K562 treated with DMSO at 1 percent for 24 hours (cell line): ENCODE results near the gene LCN2. TPM values are rescaled to one million over a fixed set of nuclear protein-coding genes. Genes with fewer than 3 reads are reported as not detected.

ENCODE experiments used
- total RNA-seq: library from RNA; unstranded; fragments of 300-600 nt; gene quantifications from 2 replicates; pipeline ENCODE4 v1.2.3, GENCODE V29; 2022; ENCODE audit warnings: low read depth; ENCODE audit not compliant: insufficient read depth

Gene LCN2
- not detected in 2 replicates for total RNA-seq

DNA sequence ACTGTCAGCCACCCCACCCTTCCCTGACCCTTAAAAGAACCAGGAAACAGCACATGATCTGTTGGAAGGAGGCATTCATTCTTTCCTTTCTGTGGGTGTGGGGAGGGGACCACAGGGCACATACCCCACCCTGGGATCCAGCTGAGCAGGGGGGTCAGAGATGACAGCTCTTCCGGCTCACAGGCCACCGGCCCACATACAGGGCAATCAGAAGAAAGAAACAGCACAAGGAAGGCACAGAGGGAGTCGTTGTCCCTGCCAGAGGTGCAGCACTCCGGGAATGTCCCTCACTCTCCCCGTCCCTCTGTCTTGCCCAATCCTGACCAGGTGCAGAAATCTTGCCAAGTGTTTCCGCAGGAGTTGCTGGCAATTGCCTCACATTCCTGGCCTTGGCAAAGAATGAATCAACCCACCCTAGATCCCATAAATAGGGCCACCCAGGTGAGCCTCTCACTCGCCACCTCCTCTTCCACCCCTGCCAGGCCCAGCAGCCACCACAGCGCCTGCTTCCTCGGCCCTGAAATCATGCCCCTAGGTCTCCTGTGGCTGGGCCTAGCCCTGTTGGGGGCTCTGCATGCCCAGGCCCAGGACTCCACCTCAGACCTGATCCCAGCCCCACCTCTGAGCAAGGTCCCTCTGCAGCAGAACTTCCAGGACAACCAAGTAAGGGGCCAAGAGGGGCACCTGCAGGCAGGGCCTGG lies at the start of gene LCN2:
Gene LCN2 (plus strand): TSS at position 453 of the 701 bp plus-strand sequence. CDS start 73 bp downstream, at position 526.

DNA sequence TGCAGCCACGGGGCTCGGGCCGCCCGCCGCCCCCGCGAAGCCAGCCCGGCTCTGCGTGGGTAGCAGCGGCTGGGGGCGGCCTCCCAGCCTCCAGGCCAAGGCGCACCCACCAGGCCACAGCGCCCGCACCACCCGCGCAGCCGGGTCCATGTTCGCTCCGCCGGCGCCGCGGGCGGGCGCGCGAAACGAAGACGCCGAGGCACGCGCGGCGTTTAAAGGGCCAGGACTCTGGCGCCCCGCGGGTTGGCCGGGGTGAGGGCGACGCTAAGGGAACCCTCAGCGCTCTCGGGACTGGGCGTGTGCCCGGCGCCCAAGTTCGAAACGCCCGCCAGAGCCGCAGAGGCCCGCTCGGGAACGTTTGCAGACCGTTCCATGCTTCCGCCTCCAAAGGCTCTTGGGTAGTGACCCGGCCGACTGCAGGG lies 21.7 kb upstream of the LCN2 start, which contains the start of gene PTGES2:
Gene PTGES2 (minus strand): TSS at position 162 of the 422 bp plus-strand sequence. CDS start 12 bp downstream, at position 150.

DNA sequence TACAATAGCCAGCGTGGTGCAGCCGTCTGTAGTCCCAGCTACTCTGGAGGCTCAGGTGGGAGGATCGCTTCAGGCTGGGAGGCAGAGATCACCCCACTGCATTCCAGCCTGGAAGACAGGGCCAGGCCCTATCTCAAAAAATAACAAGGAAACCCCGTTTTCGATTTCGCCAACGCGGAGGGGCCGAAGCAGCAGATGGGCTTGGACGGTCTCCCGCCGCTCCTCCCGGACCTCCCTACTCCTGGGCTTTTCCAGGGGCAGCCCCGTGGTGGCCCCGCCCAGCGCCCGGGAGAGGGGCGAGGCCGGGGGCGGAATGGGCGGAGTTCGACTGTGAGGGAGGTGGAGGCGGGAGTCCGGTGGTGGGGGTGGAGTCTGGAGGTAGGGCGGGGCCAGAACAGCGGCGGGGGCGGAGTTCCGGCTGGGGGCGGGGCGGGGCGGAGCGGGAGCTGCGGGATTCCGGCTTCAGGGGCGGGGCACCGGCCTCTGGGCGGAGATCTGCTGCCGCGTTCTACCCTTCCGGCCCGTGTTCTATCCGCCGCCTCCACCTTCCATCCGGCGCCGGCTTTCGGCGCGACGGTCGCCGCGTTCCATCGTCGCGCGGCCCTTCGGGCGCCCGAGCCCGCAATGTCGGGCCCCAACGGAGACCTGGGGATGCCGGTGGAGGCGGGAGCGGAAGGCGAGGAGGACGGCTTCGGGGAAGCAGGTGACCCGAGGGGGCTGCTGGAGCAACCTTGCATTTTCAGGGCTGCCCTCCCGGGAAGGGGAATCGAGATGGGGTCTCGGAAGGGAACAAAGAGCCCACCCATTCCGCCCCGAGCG lies 10.7 kb downstream of the LCN2 start, which contains the start of gene BBLN:
Gene BBLN (plus strand): TSS at position 482 of the 819 bp plus-strand sequence. CDS start 143 bp downstream, at position 625.

DNA sequence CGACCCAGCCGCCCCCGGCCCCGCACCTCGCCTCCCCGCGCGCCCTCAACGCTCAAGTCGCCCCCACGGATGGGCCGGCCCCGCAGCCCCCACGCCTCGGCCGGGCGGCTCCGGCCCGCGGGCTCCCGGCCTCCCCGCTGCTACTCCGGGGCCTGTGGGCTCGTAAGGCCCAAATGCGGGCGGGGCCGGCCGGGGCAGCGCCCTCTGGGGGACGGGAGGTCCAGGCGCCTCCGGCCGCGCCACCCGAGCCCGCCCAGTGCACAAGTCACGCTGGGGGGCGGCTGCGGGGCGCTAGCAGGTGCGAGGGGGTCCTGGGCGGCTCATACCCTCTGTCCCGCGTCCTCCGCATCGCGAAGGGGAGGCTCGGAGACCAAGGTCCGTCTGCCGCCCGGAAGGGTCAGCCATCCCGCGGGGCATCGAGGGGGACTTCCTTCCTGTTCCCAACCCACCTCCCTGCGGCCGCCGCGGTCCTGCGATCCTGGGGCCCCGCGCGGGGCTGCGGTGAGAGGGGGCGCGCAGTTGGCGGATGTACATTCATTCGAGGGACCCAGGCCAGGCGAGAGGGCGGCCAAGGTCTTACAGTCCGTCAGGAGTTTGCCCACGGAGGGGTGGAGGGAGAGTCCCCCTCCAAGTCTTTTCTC lies 42.3 kb downstream of the LCN2 start, which contains the start of gene CIZ1:
Gene CIZ1 (minus strand): TSS at position 167 of the 641 bp plus-strand sequence. CDS start 715 bp downstream, outside the sequence.

Other genes with a start within 250 kb of the LCN2 start
- gene ST6GALNAC6, start 249.8 kb upstream of the LCN2 start, total RNA-seq, result 16.2 and 23.4 TPM in 2 replicates
- gene ST6GALNAC4, start 232.4 kb upstream of the LCN2 start, total RNA-seq, result 49.0 and 60.9 TPM in 2 replicates
- 2.8 and 4.9 TPM in 2 replicates for gene PIP5KL1, start 218.7 kb upstream of the LCN2 start, total RNA-seq
- gene DPM2, start 211.6 kb upstream of the LCN2 start, total RNA-seq, result 71.9 and 76.4 TPM in 2 replicates
- 48.1 and 48.9 TPM in 2 replicates for gene EEIG1, start 168.5 kb upstream of the LCN2 start, total RNA-seq
- gene NAIF1, start 82.1 kb upstream of the LCN2 start, total RNA-seq, result 20.5 and 24.2 TPM in 2 replicates
- gene SLC25A25, start 81.2 kb upstream of the LCN2 start, total RNA-seq, result 40.3 and 40.4 TPM in 2 replicates
- 66.6 and 70.1 TPM in 2 replicates for gene PTGES2, start 21.7 kb upstream of the LCN2 start, total RNA-seq
- 532 and 580 TPM in 2 replicates for gene BBLN, start 10.8 kb downstream of the LCN2 start, total RNA-seq
- gene CIZ1, start 42.1 kb downstream of the LCN2 start, total RNA-seq, result 438 and 464 TPM in 2 replicates
- gene DNM1, start 53.9 kb downstream of the LCN2 start, total RNA-seq, result 54.4 and 58.5 TPM in 2 replicates
- 115 and 119 TPM in 2 replicates for gene GOLGA2, start 126.6 kb downstream of the LCN2 start, total RNA-seq
- gene SWI5, start 126.8 kb downstream of the LCN2 start, total RNA-seq, result 193 and 194 TPM in 2 replicates
- 43.8 and 46.6 TPM in 2 replicates for gene TRUB2, start 173.0 kb downstream of the LCN2 start, total RNA-seq
- gene COQ4, start 173.4 kb downstream of the LCN2 start, total RNA-seq, result 146 and 156 TPM in 2 replicates
- 28.7 and 30.2 TPM in 2 replicates for gene SLC27A4, start 191.1 kb downstream of the LCN2 start, total RNA-seq
- gene URM1, start 221.9 kb downstream of the LCN2 start, total RNA-seq, result 47.0 and 47.9 TPM in 2 replicates